HCT116 (cell line): ENCODE measurements around the gene MAPK8. TPM values are rescaled to one million over a fixed set of nuclear protein-coding genes. Genes with fewer than 3 reads are reported as not detected.

Experiments used
- ATAC-seq: fragments of 200-7000 bp; cut with Tn5 transposase; 2 replicates; pipeline ENCODE4 v1.9.1; 2020; ENCODE audit warnings: mild to moderate bottlenecking, moderate library complexity
- BruUV-seq: library from RNA; stranded (reverse); fragments of 400-500 nt; replicated peaks from 2 replicates; lab custom pipeline; 2021; lab: Mats Ljungman, UMichigan
- CTCF ChIA-PET: fragments of 300-600 bp; sonication (Branson Sonifier 250); formaldehyde crosslinking; loops from one replicate; lab custom pipeline; 2021; ENCODE audit warnings: antibody characterized with exemption; lab: Charles Lee
- POLR2A ChIA-PET: fragments of 300-600, 350-600 bp; sonication (Branson Sonifier 250); formaldehyde crosslinking; loops from one replicate; lab custom pipeline; 2021; ENCODE audit warnings: antibody characterized with exemption; lab: Charles Lee
- RAD21 ChIA-PET, 2 experiments: fragments of 300-600 bp; sonication (Branson Sonifier 250); formaldehyde crosslinking; loops; one replicate each; lab custom pipeline; 2023; ENCODE audit warnings: low total read pairs in 2 of 2; ENCODE audit not compliant: uncharacterized antibody in 2 of 2, unreplicated experiment in 2 of 2, low non-redundant PET in 1 of 2; lab: Charles Lee
- DNase-seq: peaks from one replicate; pipeline ENCODE4 v3.0.0-alpha.2; 2010; ENCODE audit warnings: low read depth, low spot score
- H2AFZ ChIP-seq: fragments of 200-600 bp; shearing (Covaris generic), sonication (generic); 2 replicates; pipeline ENCODE4 v1.6.1; 2017; ENCODE audit warnings: low read depth, mixed run types, mixed read lengths, antibody characterized with exemption, low read length; ENCODE audit not compliant: poor library complexity, severe bottlenecking
- H3K27ac ChIP-seq: 2 replicates; pipeline ENCODE4 v1.5.1; 2012; ENCODE audit warnings: low read depth, low read length
- H3K27me3 ChIP-seq: fragments of 200-600 bp; sonication (generic); 2 replicates; pipeline ENCODE4 v1.6.1; 2016; ENCODE audit warnings: mixed run types, low read length, mixed read lengths; ENCODE audit not compliant: insufficient read depth
- H3K36me3 ChIP-seq, 2 experiments: fragments of 200-500 bp in 1 of 2; fragments of 200-600 bp in 1 of 2; sonication (Bioruptor generic) in 1 of 2; sonication (generic) in 1 of 2; 2 replicates each; pipeline versions ENCODE4 v1.5.1 to v1.6.1; 2014 to 2016; ENCODE audit warnings: low read length in 2 of 2, inconsistent platforms in 1 of 2, mixed read lengths in 1 of 2, mixed run types in 1 of 2; ENCODE audit not compliant: insufficient read depth in 2 of 2, control insufficient read depth in 1 of 2
- H3K4me1 ChIP-seq, 2 experiments: fragments of 200-600 bp in 1 of 2; sonication (generic) in 1 of 2; 2 replicates each; pipeline versions ENCODE4 v1.5.1 to v1.6.1; 2012 to 2017; ENCODE audit warnings: low read length in 2 of 2, inconsistent platforms in 1 of 2, mild to moderate bottlenecking in 1 of 2, mixed read lengths in 1 of 2, mixed run types in 1 of 2, moderate library complexity in 1 of 2; ENCODE audit not compliant: insufficient read depth in 2 of 2, control insufficient read depth in 1 of 2
- H3K4me2 ChIP-seq: fragments of 200-600 bp; sonication (generic); 2 replicates; pipeline ENCODE4 v1.6.1; 2017; ENCODE audit warnings: mixed run types, low read length, mixed read lengths
- H3K4me3 ChIP-seq, 2 experiments: fragments of 200-600 bp in 1 of 2; sonication (generic) in 1 of 2; replicated peaks in 1 of 2; 2 replicates each; pipeline ENCODE4 v1.5.1; 2011 to 2016; ENCODE audit warnings: low read length in 2 of 2, control low read depth in 1 of 2, low read depth in 1 of 2, mild to moderate bottlenecking in 1 of 2, mixed read lengths in 1 of 2, mixed run types in 1 of 2
- H3K79me2 ChIP-seq: fragments of 200-600 bp; sonication (generic); 2 replicates; pipeline ENCODE4 v1.6.1; 2017; ENCODE audit warnings: mild to moderate bottlenecking, mixed run types, low read length, moderate library complexity, mixed read lengths; ENCODE audit not compliant: insufficient read depth
- H3K9ac ChIP-seq: fragments of 200-600 bp; sonication (generic); 2 replicates; pipeline ENCODE4 v1.6.1; 2016; ENCODE audit warnings: low read length, mixed read lengths
- H3K9me2 ChIP-seq: fragments of 200-600 bp; sonication (generic), shearing (Covaris generic); 2 replicates; pipeline ENCODE4 v1.6.1; 2017; ENCODE audit warnings: mixed run types, mild to moderate bottlenecking, moderate library complexity; ENCODE audit not compliant: insufficient read depth
- H3K9me3 ChIP-seq, 2 experiments: fragments of 200-500 bp in 1 of 2; fragments of 200-600 bp in 1 of 2; sonication (Bioruptor generic) in 1 of 2; sonication (generic) in 1 of 2; 2 replicates each; pipeline ENCODE4 v1.6.1; 2014 to 2017; ENCODE audit warnings: low read length in 2 of 2, mixed read lengths in 2 of 2, inconsistent platforms in 1 of 2, low read depth in 1 of 2, mild to moderate bottlenecking in 1 of 2, mixed run types in 1 of 2, moderate library complexity in 1 of 2; ENCODE audit not compliant: control insufficient read depth in 1 of 2, insufficient read depth in 1 of 2
- H4K20me1 ChIP-seq: fragments of 200-600 bp; sonication (generic), shearing (Covaris generic); 2 replicates; pipeline ENCODE4 v1.6.1; 2017; ENCODE audit warnings: mixed run types, mild to moderate bottlenecking, moderate library complexity; ENCODE audit not compliant: insufficient read depth
- CBX3 ChIP-seq: IDR thresholded peaks from 2 replicates; pipeline ENCODE4 v1.6.1; 2012; ENCODE audit warnings: low read depth
- CEBPB ChIP-seq: IDR thresholded peaks from 2 replicates; pipeline ENCODE4 v1.6.1; 2012; ENCODE audit warnings: low read depth
- CTCF ChIP-seq, 3 experiments: fragments of 200-600 bp in 1 of 3; sonication (generic) in 1 of 3; IDR thresholded peaks in 2 of 3; conservative IDR thresholded peaks in 1 of 3; 2 replicates each; pipeline ENCODE4 v1.5.1; 2012 to 2017; ENCODE audit warnings: low read depth in 2 of 3, low read length in 2 of 3, antibody characterized with exemption in 1 of 3, borderline replicate concordance in 1 of 3, control low read depth in 1 of 3, mild to moderate bottlenecking in 1 of 3, mixed read lengths in 1 of 3, mixed run types in 1 of 3, moderate library complexity in 1 of 3; ENCODE audit not compliant: insufficient read depth in 1 of 3
- ELF1 ChIP-seq: IDR thresholded peaks from 2 replicates; pipeline ENCODE4 v1.6.1; 2012; ENCODE audit warnings: low read depth, borderline replicate concordance
- POLR2A ChIP-seq: IDR thresholded peaks from 2 replicates; pipeline ENCODE4 v1.7.0; 2011; ENCODE audit warnings: borderline replicate concordance; ENCODE audit not compliant: insufficient read depth, insufficient read length; ENCODE audit errors: extremely low read depth
- POLR2AphosphoS5 ChIP-seq: IDR thresholded peaks from 2 replicates; pipeline ENCODE4 v1.6.1; 2011; ENCODE audit warnings: mild to moderate bottlenecking, low read depth, low read length, moderate library complexity
- REST ChIP-seq: IDR thresholded peaks from 2 replicates; pipeline ENCODE4 v1.6.1; 2012; ENCODE audit warnings: low read depth
- ZFX ChIP-seq: fragments of 450-650 bp; IDR thresholded peaks from 2 replicates; pipeline ENCODE4 v1.6.1; 2017
- intact Hi-C: fragments of 100-400 bp; cut with micrococcal nuclease; formaldehyde crosslinking; loops from 2 replicates; pipeline ENCODE4 v1.10.0; 2022
- total RNA-seq: library from RNA; stranded (reverse); gene quantifications from one replicate; pipeline ENCODE4 v1.2.1, GENCODE V29; 2021; ENCODE audit not compliant: unreplicated experiment

MAPK8 gene
- total RNA-seq, 1 experiment from 2014 or later = 71.0 TPM

- TF ChIP-seq ELF1 (no peak), ZFX (no peak), CTCF (IDR thresholded peaks at IDR 0.05 in 2 of 3, conservative IDR thresholded peaks at IDR 0.05 in 1 of 3; ENCODE audit: borderline replicate concordance in 1 of 3, insufficient read depth in 1 of 3, low read depth in 2 of 3, low read length in 2 of 3) (no peak), CBX3 (no peak), REST (no peak), POLR2A (no peak), CEBPB (no peak), POLR2AphosphoS5 (no peak)
- no peaks in the 10 kb centered on the region for H3K79me2 ChIP-seq
- no peak overlapping the region for H2AFZ ChIP-seq
- H4K20me1 ChIP-seq = no peaks in the 10 kb centered on the region
- no peaks in the 10 kb centered on the region for H3K27me3 ChIP-seq
- POLR2A ChIA-PET = no interaction called here
- intact Hi-C loops = loop anchor here (2.0 kb wide), 1 partner anchor 53 kb away; no protein-coding TSS in a partner anchor
- CTCF ChIA-PET = no interaction called here
- DNase-seq (no peak), ATAC-seq (no peak)
- H3K27ac ChIP-seq = no peak overlapping the region
- no peaks in the 10 kb centered on the region for H3K36me3 ChIP-seq
- RAD21 ChIA-PET = no interaction called here
- no peak overlapping the region for H3K4me2 ChIP-seq
- BruUV-seq = no TSS peak
- peaks cover 0 to 4% of the 10 kb centered on the region in 2 experiments; a peak in 1 of 4 replicates for H3K4me1 ChIP-seq
- no peak overlapping the region for H3K4me3 ChIP-seq
- no peaks in the 10 kb centered on the region for H3K9me2 ChIP-seq
- no peaks in the 10 kb centered on the region for H3K9me3 ChIP-seq
- H3K9ac ChIP-seq = no peak overlapping the region
These were observed 167.2 kb downstream of the MAPK8 start for GRCh38 chr10:48473704-48474103.
